Measurements from ENCODE around the gene ELOVL3.

The ELOVL3 gene

GRCh38 chr10:102255404-102255803 is 29.3 kb downstream of the ELOVL3 start:
- no peak for DNase-seq

- no peak for DNase-seq
Measured at GRCh38 chr10:102261196-102261595, 35.1 kb downstream of the ELOVL3 start.

- DNase-seq: no peak
Measured at GRCh38 chr10:102261842-102262241, 35.7 kb downstream of the ELOVL3 start.

- DNase-seq: no peak
Measured at GRCh38 chr10:102262744-102263370, 36.8 kb downstream of the ELOVL3 start.

GRCh38 chr10:102264371-102264770 is 38.3 kb downstream of the ELOVL3 start:
- DNase-seq: no peak

- DNase-seq: no peak
Measured at GRCh38 chr10:102266670-102267069, 40.6 kb downstream of the ELOVL3 start.

- DNase-seq: no peak
Measured at GRCh38 chr10:102267748-102268147, 41.6 kb downstream of the ELOVL3 start.

GRCh38 chr10:102268375-102268888 is 42.3 kb downstream of the ELOVL3 start:
- no peak for DNase-seq

- no peak for DNase-seq
Measured at GRCh38 chr10:102269017-102269416, 42.9 kb downstream of the ELOVL3 start.

- DNase-seq: no peak
Measured at GRCh38 chr10:102274062-102274461, 48.0 kb downstream of the ELOVL3 start.

- no peak for DNase-seq
Measured at GRCh38 chr10:102275343-102275742, 49.2 kb downstream of the ELOVL3 start.

- no peak for DNase-seq
Measured at GRCh38 chr10:102279104-102279503, 53.0 kb downstream of the ELOVL3 start.
